GM18870 (cell line): ENCODE data around the gene GJD3.

Experiments
- ATAC-seq: cut with Tn5 transposase; IDR thresholded peaks from one replicate; pipeline ENCODE4 v1.9.1; 2021; ENCODE audit warnings: moderate library complexity; ENCODE audit not compliant: unreplicated experiment

The GJD3 gene

DNA sequence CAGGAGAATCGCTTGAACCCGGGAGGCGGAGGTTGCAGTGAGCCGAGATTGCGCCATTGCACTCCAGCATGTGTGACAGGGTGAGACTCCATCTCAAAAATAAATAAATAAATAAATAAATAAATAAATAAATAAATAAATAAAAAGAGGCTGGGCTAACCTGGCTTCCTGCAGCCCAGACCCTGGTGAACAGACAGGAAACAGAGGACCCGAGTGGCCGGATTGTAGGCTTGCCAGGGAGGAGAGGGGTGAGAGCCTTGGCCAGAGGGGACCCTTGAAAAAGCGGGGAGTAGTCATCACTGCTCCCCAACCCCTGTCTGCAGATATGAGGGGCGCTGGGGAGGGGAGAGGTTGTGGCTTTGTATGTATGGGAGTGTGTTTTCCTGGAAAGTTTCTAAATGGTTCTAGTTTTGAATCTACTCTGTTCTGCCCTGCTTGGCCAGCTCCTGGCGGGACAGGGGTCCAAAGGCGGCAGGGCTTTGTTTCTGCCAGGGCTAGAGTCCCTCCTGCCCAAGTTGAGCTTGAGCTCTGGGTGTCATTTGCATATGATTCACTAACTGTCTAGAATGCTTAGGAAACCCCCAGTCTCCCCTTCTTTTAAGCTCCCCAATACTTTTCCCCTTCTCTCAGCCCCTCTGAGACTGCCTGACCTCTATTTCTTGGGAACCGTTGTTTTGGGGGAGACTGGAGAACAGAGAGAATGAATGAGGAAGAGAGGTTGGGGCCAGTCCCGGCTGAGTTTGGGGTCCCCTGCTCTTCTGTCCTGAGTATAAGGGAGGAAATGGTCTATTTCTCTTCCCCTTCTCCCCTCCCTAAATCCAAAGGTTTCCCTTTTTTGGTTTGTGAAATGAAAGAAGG, 39.2 kb downstream of the GJD3 start:
- ATAC-seq: no peak

DNA sequence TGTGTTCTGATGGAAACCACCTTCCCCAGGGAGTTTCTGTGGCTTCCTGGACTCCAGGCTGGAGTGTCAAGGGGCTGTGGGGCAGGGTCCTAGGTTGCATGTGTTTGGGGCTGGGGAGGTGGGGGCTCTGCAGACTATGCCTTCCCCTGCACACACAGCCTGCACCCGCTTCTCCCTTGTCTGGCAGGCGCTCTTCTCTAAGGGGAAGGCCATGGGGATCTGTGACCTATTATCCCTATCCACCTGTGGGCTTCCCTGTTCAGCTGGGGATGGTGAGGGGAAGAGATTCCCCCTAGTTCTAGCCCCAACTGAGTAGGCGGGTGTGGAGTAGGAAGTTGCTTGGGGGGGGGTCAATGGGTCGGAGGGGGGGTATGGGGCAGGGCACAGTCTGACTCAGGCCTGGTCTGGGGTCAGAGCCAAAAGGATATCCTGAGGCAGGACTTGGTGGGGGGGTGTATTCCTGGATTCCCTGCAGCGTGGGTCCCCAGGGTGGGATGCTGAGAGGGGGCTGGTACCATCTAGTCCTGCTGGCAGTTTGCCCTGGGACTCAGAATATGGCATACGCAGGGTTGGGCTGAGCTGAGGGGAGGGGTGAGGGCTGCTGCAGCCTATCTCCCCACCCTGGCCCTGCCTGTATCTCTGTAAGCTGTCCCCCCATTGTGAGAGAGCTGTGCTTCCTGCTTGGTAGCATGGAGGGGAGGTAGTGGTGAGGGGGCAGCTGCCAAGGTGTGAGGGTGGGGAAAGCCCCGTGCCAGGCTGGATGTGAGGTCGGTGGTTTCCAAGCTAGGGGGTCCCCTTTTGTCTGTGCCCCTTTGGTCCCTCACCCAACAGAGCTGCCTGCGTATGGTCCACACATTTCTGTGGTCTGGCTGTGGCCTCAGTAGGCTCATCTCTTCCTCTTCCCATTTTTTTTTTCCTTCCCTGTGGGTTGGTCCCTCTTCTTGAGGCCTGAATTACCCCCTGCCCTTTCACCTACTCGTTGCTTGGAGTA, 40.9 kb downstream of the GJD3 start:
- no peak for ATAC-seq

GRCh38 chr17:40322358-40323315, 41.9 kb downstream of the GJD3 start:
- ATAC-seq: no peak

GRCh38 chr17:40321961-40322357, 42.6 kb downstream of the GJD3 start:
- no peak for ATAC-seq

GRCh38 chr17:40321524-40321929, 43.0 kb downstream of the GJD3 start:
- no peak for ATAC-seq

DNA sequence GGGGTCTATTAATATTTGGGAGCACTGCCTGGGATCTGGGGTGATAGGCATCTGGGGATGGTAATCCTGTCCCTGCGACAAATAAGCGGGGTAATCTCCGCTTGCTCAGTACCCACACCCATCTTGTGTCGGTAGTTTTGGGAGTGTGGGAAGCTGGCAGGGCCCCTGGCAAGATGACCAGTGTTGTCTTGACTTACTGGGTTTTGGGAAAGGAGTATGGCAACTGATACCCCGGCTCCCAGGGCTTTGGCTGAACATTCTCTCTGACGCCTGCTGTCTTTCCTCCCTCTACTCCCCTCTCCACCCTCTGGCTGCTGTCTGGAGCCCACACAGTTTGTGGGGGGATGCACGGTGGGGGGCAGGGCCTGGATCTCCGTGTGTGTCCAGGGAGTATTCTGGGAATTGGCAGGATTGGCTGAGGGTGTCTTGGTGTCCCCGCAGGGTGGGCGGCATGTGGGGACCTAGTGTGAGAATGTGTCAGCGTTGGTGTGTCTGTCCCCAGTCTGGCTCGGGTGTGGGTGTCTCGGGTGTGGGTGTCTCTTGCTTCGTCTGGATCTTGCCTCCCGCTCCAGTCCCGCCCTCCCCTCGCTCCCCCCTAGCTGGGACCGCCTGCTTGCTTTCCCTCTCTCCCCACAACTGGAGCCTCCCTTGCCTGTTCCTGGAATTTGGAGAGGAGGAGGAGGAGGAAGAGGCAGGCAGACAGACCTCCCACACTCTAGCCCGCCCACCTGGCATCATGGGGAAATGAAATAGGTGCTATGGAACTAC, 43.6 kb downstream of the GJD3 start:
- no peak for ATAC-seq

DNA sequence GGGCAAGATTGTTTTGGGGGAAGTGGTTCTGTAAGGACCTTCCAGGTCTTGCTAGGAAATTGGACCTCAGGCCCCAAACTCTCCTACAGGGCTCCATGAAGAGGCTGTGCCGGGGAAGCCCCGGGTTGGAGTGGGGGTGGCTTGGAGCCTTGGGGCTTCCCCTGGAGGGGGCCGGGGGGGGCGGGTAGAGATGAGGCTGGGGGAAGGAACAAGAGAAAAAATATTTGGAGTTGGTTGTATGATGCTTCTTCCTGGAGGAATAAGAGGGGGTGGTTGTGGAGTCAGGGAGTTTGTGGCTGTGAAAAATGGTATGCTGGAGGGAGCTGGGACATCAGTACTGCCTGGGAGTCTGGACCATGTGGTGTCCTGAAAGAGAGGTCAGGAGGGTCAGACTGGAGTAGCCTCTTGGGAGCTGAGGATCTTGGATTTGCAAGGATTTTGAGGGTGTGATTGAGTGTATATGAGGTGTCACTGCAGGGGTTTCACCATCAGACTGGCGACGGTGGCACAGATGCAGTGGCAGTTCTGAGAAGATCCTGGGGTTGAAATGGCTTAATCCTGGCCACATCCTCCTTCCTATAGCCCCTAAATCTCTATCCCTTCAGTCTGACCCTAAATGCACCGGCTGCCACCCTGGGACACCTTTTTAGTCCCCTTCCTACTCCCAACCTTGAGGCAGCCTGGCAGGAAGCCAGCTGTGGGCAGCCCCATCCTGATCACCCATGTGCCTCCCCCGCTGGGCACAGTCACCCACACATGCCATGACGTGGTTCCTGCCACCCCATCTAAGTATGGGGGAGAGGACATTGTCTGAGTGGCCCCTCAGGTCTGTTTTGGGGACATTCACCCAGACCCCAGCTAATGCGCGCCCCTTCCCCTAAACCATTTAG, 44.6 kb downstream of the GJD3 start:
- no peak for ATAC-seq

DNA sequence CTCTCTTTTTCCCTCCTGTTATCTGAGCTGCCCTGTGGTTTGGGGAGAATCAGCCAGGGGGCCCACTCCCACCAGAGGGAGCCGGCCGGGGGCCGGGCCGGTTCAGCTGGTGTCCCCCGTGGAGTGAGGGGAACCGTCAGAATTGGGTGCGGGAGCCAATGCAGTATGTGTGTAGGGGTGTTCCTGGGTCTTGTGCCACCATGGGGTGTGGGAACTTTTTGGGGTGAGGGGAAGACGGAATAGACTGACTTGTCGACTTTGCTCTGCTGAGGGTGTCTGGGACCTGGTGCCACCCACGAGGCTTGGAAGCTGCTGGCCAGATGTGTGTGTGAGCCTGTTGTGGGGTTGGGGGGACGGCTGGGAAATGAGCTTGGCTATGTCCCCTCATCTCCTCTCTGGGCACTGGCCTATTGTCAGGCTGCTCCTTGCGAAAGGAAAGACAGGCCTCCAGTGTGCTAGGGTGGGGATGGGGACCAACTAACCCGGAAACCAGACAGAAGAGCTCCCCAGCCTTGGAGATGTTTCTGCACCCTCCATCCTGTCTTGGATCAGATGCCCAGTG, 45.6 kb downstream of the GJD3 start:
- ATAC-seq: no peak

DNA sequence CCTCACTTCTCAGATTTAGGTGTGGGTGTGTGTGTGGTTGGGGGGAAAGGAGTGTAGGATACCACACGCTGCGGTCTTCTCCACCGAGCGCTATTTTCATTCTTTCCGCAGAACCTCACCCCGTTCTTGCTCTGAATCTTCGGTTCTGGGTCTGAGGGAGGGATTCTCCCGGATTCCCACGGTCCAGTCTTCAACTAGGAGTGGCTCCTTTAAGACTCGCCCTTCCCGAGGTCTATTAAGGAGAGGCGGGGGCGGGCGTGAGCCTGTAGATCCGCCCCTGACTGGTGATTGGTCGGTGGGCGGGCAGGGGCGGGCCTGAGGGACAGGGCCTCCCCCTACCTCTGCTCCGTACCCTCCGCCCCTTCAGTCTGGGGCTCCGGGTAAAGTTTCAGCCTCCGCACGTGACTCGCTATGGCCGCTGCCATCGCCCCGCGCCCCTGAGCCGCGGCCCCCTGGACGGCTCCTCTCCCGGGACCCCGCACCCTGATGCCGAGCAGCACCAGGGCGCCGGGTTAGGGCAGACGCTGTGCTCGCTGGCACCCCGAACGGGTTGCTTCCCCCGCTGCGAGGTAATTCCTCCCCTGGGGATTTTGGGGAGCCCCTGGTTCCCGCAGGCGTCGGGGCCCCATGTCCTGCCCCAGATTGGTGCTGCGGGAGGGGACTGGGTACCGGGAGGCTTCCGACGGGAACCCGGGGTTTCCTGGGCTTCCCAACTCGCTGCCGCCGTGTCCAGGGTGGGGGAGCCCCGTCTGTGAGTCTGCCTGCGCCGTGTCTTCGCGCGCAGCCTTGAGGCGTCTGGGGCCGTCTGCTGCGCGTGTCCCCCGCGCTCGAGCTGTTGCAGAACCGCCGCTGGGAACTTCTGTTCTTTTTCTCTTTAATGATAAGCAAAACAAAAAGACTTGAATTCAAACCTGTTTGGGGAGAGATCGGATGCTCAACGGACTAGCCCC, 46.4 kb downstream of the GJD3 start:
- no peak for ATAC-seq

GRCh38 chr17:40317345-40317873, 47.1 kb downstream of the GJD3 start:
- ATAC-seq: no peak

GRCh38 chr17:40316571-40317344, 47.8 kb downstream of the GJD3 start:
- ATAC-seq: no peak

GRCh38 chr17:40315678-40316570, 48.6 kb downstream of the GJD3 start:
- no peak for ATAC-seq

GRCh38 chr17:40315206-40315605, 49.3 kb downstream of the GJD3 start:
- ATAC-seq: no peak

GRCh38 chr17:40314584-40314956, 50.0 kb downstream of the GJD3 start:
- ATAC-seq: no peak
